Lower leg skin (tissue), 3 donors: ENCODE data around the gene MRPL33.

Source experiments
- CTCF ChIP-seq, 3 donors: fragments of 450-650 bp; IDR thresholded peaks; one replicate each; pipeline ENCODE4 v1.5.1; 2016; ENCODE audit warnings: antibody characterized with exemption in 3 of 3, mild to moderate bottlenecking in 3 of 3, moderate library complexity in 2 of 3
- POLR2A ChIP-seq, 2 donors: fragments of 450-650 bp; IDR thresholded peaks; one replicate each; pipeline ENCODE4 v1.6.1; 2016 to 2017; ENCODE audit warnings: antibody characterized with exemption in 2 of 2, mild to moderate bottlenecking in 1 of 2, moderate library complexity in 1 of 2

- no peak for TF ChIP-seq CTCF (IDR thresholded peaks at IDR 0.05)
- no peak for TF ChIP-seq POLR2A (IDR thresholded peaks at IDR 0.05)
Measured at GRCh38 chr2:27729198-27729597, 42.3 kb upstream of the MRPL33 start.
